Measurements from ENCODE around the gene CDC27.
"Not testable (repeated sequence)": the region's sequence is repeated elsewhere in the genome, so short reads cannot be mapped to it uniquely, and the experiment has no call there.

CDC27 gene

GRCh38 chr17:47193931-47194511 is 4.9 kb upstream of the CDC27 start:
- DNase-seq (ENCODE audit: low read depth), result no peak

DNA sequence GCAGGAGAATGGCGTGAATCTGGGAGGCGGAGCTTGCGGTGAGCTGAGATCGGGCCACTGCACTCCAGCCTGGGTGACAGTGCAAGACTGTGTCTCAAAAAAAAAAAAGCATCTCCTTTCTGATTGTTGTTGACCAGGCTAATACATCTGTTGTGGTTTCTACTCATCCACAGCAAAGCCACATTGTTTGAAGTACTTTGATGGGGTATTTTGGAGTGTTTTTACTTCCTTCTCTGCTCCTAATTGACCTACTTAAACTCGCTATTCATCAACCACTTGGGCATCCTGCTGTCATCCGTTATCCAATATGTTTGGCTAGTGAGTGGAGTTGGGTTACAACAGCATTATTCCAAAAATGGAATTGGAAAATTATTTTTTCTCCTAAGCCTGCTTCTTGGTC is 3.5 kb upstream of the CDC27 start:
- DNase-seq (ENCODE audit: low read depth), result no peak

DNA sequence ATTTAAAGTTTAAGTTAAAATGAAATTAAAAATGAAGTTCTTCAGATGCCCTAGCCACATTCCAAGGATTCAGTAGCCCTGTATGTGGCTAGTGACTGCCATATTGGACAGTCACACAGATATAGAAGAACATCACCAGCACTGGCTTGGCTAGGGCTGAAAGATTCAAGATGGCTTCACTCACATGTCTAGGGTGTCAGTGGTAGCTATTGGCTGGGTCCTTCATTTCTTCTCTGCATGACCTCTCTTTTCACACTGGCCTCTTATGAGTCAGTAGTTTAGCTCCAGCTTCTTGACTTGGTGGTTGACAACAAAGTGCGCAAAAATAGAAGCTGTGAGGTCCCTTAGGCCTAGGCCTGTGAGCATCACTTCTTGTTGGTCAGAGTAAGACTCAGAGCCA is 1.7 kb upstream of the CDC27 start:
- DNase-seq (ENCODE audit: low read depth), result no peak

DNA sequence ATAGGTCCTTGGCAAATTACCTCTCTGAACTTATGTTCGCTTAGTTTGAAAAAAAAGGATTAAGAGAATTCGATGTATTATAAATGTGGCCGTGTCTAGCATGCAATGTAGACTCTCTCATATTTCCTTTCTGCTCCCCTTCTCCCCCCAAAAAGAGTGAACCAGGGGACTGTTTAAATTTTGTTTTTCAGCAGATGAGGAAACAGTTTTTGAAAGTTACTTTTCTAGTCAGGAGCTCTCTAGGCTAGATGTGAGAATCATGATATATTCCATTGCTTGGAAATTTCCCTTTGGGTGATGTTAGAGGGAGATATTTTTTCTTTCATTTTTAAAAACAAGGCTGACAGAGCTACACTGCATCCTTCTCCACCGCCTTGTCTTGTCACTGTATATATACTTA is 1.1 kb upstream of the CDC27 start:
- DNase-seq (ENCODE audit: low read depth), result no peak

DNA sequence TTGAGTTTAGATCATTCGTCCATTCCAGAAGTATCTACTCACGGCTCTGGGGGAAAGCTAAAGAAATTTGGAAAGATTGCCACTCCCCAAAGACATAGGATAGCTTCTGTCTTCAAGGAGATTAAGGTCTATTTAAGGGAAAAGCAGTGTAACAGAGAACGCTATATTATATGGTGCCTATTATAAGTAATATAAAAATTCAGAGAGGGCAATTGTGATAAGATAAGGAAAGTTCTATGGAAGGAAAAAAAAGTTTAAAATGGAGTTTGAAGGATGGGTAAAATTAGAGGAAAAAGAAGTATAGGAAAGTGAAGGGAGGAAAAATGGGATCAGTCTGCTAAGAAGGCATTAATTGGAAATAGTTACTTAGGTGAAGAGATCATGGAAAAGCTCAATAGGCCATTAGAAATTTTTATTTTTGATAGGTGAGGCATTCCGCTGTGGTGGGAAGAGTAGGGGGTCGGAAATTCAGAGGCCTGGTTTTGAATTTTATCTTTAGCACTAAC is 690 bp upstream of the CDC27 start:
- no peak for DNase-seq (ENCODE audit: low read depth)

DNA sequence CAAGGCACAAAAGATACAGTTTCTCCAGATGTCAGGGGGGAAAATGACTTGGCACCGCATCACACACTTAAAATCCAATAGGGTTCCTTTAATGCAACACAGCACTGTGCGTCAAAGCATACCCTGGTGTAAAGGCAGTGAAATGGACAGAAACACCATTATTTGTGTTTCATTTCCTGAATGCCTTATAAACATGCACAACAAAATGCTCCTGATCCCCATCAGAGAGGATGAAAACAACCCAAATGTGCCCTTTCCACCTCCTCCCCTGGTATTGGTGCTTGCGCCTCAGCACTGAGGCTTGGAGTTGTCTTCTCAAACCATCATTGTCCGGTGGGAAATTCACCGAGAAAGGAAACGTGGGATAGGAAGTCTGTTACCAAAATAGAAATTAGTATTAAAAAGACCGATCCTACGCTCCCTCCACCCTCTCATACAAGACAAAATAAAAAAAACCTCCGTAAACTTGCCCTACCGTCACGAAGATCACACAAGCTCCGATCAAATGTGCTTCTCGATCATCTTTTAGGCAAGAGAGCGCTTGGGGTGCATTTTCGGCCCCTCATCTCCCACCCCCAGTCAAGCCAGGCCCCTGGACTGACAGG is 722 bp downstream of the CDC27 start:
- no peak for DNase-seq (ENCODE audit: low read depth)

GRCh38 chr17:47184681-47185080 is 4.4 kb downstream of the CDC27 start:
- no peak for DNase-seq (ENCODE audit: low read depth)

- DNase-seq (ENCODE audit: low read depth), result not testable (repeated sequence)
Observed at GRCh38 chr17:47180988-47181387, 8.1 kb downstream of the CDC27 start.

DNA sequence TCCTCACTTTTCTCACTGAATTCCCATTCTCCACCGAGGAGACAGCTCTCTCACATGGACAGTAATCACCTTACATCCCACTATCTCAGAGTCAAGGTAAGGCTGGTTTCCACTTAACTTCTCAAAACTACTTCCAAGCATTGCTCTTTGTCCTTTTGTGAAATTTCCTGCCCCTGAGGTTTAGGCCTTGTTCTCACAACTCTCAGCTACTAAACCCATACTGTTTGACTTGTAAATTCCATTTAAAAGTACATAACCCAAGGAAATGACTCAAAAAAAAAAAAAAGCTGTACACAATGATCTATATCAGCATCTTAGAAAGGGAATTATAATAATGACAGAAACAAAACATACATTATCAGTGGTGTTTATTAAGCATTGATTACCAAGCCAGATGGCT is 8.8 kb downstream of the CDC27 start:
- no peak for DNase-seq (ENCODE audit: low read depth)

GRCh38 chr17:47179141-47179540 is 10.0 kb downstream of the CDC27 start:
- DNase-seq (ENCODE audit: low read depth), result no peak

DNA sequence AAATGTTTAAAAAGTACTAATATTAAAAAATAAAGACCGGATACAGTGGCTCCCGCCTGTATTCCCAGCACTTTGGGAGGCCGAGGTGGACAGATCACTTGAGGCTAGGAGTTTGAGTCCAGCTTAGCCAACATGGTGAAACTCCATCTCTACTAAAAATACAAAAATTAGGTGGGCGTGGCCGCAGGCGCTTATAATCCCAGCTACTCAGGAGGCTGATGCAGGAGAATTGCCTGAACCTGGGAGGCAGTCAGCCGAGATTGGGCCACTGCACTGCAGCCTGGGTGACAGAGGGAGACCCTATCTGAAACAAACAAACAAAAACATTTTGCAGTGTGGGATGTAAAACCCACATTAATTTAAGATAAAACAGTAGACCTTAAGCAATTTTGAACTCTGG is 11.8 kb downstream of the CDC27 start:
- no peak for DNase-seq (ENCODE audit: low read depth)

DNA sequence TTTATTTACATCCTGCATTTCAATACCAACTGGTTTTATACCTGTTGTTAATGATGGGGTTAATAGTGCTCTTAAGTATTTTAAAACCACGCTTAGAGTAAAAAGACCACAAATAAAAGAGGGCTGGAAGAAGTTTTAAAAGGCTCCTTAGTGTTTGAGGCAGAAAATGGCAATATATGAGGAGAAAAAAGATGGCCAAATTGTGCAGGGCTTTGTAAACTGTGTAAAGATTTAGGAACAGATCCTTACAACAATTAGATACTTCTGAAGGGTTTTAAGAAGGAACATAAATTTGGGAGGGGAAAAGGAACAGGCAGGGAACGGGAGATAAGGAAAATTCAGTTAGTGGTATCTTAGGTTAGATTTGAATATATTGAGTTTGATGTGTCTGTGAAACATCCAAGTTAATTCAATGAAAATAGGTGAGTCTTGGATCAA is 12.7 kb downstream of the CDC27 start:
- DNase-seq (ENCODE audit: low read depth), result no peak

- DNase-seq (ENCODE audit: low read depth), result not testable (repeated sequence)
Observed at GRCh38 chr17:47174823-47175222, 14.3 kb downstream of the CDC27 start.

GRCh38 chr17:47172696-47173565 is 16.2 kb downstream of the CDC27 start:
- DNase-seq (ENCODE audit: low read depth), result no peak

- no peak for DNase-seq (ENCODE audit: low read depth)
Observed at GRCh38 chr17:47170710-47171109, 18.4 kb downstream of the CDC27 start.

DNA sequence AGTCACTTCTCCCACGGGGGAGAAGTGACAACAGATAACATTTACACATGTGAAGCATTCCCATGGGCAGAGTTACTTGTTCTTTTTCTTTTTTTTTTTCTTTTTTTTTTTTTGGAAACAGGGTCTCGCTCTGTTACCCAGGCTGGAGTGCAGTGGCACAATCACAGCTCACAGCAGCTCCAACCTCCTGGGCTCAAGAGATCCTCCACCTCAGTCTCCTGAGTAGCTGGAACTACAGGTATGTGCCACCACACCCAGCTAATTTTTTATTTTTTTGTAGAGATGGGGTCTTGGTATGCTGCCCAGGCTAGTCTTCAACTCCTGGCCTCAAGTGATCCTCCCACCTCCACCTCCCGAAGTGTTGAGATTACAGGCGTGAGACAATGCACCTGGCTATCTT is 20.2 kb downstream of the CDC27 start:
- not testable (repeated sequence) for DNase-seq (ENCODE audit: low read depth)

- not testable (repeated sequence) for DNase-seq (ENCODE audit: low read depth)
Observed at GRCh38 chr17:47166854-47167253, 22.2 kb downstream of the CDC27 start.

GRCh38 chr17:47165137-47165536 is 24.0 kb downstream of the CDC27 start:
- DNase-seq (ENCODE audit: low read depth), result no peak

DNA sequence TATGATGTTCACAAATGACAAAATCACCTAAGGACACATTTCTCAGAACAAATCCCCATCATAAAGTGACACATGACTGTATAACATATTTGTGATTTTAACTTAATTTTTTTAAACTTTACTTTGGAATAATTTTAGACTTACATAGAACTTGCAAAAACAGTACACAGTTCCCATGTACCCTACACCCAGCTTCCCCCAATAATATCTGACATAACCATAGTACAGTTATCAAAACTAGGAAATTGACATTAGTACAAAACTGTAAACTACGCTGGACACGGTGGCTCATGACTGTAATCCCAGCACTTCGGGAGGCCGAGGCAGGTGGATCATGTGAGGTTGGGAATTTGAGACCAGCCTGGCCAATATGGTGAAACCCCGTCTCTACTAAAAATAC is 24.8 kb downstream of the CDC27 start:
- no peak for DNase-seq (ENCODE audit: low read depth)

DNA sequence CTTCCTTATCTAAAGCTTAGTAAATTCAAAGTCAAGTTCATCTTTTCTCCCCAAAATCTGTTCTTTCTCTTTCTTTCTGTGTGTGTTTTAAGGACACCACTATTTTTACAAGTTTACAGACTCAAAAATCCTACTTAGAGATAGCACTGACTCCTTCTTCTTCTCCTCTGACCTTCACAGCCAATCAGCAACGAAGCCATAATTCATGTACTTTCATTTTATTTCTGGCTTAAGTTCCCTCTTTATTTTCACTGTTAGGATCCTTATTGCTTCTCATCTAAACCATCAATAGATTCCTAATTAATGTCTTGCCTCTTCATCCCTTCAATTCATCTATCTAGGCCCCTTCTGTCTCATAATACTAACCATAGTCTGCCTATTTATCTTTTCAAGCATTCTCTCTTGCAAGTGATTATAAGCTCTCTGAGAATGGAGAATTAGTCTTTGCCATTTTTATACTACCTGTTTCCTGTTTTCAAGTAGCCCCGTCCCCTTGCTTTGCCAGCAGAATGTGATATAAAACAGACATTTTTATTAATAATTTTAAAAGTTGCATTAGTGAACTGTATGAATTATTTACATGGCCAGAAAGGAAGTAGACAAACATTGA is 27.0 kb downstream of the CDC27 start:
- DNase-seq (ENCODE audit: low read depth), result no peak

DNA sequence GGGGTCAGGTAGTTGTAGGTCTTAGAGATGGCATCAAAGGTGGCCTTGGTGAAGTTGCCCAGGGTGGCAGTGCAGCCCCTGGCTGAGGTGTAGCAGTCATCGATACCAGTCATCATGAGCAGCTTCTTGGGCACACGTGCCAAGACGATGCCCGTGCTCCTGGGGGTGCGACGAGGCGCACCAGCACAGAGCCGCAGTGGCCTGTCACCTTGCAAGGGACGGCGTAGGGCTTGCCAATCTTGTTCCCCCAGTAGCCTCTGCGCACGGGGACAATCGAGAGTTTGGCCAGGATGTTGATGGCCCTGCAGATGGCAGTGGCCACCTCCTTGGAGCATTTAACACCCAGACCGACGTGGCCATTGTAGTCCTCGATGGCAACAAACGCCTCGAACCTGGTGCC is 29.8 kb downstream of the CDC27 start:
- DNase-seq (ENCODE audit: low read depth), result no peak

- DNase-seq (ENCODE audit: low read depth), result no peak
Observed at GRCh38 chr17:47145351-47145750, 43.7 kb downstream of the CDC27 start.

GRCh38 chr17:47135235-47135634 is 53.9 kb downstream of the CDC27 start:
- DNase-seq (ENCODE audit: low read depth), result no peak
